ENCODE data around the gene STK32B. TPM values are rescaled to one million over a fixed set of nuclear protein-coding genes. Genes with fewer than 3 reads are reported as not detected.

STK32B gene
- total and polyA plus RNA-seq, 11 donors, result 0.08 to 2.0 (median 0.25) TPM

DNA sequence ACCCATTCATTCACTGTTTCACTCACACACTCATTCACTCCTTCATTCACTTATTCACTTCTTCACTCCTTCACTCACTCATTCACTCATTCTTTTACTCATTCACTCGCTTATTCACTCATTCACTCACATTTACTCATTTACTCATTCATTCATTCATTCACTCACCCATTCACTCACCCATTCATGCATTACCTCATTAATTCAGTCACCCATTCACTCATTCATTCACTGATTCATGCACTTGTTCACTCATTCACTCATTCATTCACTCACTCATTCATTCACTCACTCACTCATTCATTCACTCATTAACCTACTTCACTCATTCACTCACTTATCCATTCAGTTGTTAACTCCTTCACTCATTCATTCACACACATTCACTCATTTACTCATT lies 70.8 kb downstream of the STK32B start:
- Histone ChIP-seq H3K4me1 (no peaks in the 10 kb centered on the region), H3K9me3 (no peaks in the 10 kb centered on the region), H3K27ac (no peak overlapping the region), H3K27me3 (peaks cover 0 to 25% (median 0%) of the 10 kb centered on the region in 9 donors), H3K4me3 (no peak overlapping the region), H3K36me3 (no peaks in the 10 kb centered on the region)
- TF ChIP-seq POLR2A (IDR thresholded peaks at IDR 0.05), result no peak
- TF ChIP-seq, protein P1, sequence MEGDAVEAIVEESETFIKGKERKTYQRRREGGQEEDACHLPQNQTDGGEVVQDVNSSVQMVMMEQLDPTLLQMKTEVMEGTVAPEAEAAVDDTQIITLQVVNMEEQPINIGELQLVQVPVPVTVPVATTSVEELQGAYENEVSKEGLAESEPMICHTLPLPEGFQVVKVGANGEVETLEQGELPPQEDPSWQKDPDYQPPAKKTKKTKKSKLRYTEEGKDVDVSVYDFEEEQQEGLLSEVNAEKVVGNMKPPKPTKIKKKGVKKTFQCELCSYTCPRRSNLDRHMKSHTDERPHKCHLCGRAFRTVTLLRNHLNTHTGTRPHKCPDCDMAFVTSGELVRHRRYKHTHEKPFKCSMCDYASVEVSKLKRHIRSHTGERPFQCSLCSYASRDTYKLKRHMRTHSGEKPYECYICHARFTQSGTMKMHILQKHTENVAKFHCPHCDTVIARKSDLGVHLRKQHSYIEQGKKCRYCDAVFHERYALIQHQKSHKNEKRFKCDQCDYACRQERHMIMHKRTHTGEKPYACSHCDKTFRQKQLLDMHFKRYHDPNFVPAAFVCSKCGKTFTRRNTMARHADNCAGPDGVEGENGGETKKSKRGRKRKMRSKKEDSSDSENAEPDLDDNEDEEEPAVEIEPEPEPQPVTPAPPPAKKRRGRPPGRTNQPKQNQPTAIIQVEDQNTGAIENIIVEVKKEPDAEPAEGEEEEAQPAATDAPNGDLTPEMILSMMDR (IDR thresholded peaks at IDR 0.05), result no peak
- DNase-seq, result no peak
- ATAC-seq, result no peak
- intact Hi-C loops (cut with DNase I), result no loop called here
- WGBS, 4 donors, result 91 to 96% (median 93%) methylated on average over 1 of the region's 1 CpG

DNA sequence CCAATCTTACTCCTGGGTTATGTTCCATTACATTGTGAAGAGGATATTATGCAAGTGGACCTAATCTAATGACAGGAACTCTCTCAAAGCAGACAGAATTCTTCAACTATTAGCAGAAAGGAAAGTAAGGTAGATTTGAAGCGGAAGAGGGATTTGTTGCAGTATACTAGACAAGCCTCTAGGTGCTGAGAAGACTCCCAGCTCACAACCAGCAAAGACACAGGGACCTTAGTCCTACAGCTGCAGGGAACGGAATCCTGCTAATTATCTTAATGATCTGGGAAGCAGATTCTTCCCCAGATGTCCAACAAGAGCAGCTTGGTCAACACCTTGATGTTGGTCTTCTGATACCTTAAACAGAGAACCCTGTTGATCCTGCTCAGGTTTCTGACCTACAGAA lies 73.6 kb downstream of the STK32B start:
- Histone ChIP-seq H3K9me3 (no peaks in the 10 kb centered on the region), H3K4me3 (no peak overlapping the region), H3K27ac (no peak overlapping the region), H3K27me3 (peaks cover 0 to 37% (median 0%) of the 10 kb centered on the region in 9 donors), H3K4me1 (no peaks in the 10 kb centered on the region), H3K36me3 (no peaks in the 10 kb centered on the region)
- DNase-seq, result no peak
- TF ChIP-seq, protein P1 (IDR thresholded peaks at IDR 0.05), result no peak
- no peak for TF ChIP-seq POLR2A (IDR thresholded peaks at IDR 0.05)
- no peak for ATAC-seq
- intact Hi-C loops (cut with DNase I), result no loop called here
- WGBS, 4 donors, result 72 to 89% (median 78%) methylated on average over 2 of the region's 2 CpGs

DNA sequence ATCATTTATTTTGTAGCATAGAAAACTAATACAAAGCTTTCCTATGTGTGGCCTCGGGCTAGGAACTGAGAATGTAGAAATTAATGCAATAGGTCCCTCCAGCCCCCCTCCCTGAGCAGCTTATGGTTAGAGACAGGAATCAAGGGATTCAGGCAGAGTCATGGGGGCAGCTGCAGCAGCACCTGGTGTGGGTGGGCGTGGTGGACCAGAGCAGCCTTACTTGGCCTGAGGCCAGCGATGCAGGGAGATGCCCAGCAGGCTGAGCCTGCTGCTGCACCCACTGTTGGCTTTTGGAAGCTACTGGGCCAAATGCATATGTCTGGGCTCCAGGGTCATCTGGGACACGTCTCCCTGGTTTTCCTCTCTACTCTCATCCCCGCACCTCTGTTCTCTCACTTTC lies 74.0 kb downstream of the STK32B start:
- WGBS, 4 donors, result 66 to 74% (median 68%) methylated on average over 5 of the region's 5 CpGs
- H3K4me1 ChIP-seq, result no peaks in the 10 kb centered on the region
- H3K9me3 ChIP-seq, result no peaks in the 10 kb centered on the region
- no peaks in the 10 kb centered on the region for H3K36me3 ChIP-seq
- no peak overlapping the region for H3K27ac ChIP-seq
- TF ChIP-seq, protein P1 (IDR thresholded peaks at IDR 0.05), result no peak
- no peak for TF ChIP-seq POLR2A (IDR thresholded peaks at IDR 0.05)
- H3K27me3 ChIP-seq, result peaks cover 0 to 37% (median 0%) of the 10 kb centered on the region in 9 donors
- intact Hi-C loops (cut with DNase I), result no loop called here
- ATAC-seq (no peak), DNase-seq (no peak)
- no peak overlapping the region for H3K4me3 ChIP-seq

DNA sequence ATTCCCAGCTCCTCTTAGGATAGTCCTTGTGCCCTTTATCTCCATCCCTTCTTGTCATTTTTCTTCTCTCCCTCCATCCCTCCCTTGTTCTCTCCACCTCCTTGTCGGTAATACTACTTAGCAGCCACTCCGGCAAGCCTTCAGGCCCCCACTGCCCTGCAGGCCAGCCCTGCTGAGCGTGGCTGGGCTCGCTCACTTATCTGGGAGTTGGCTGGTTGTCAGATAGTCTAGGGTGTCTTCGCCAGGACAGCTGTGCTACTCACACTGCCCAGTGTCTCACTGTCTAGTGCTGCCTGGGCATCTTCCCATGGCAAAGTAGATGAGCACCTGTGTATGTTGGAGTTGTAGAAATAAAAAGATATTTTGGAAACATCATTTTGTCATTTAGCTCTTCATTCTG lies 75.0 kb downstream of the STK32B start:
- Histone ChIP-seq H3K4me1 (no peaks in the 10 kb centered on the region), H3K9me3 (peaks cover 0 to 3% (median 0%) of the 10 kb centered on the region in 12 donors), H3K27me3 (peaks cover 0 to 37% (median 0%) of the 10 kb centered on the region in 9 donors), H3K4me3 (no peak overlapping the region), H3K27ac (no peak overlapping the region), H3K36me3 (no peaks in the 10 kb centered on the region)
- TF ChIP-seq, protein P1 (IDR thresholded peaks at IDR 0.05), result no peak
- TF ChIP-seq POLR2A (IDR thresholded peaks at IDR 0.05), result no peak
- no peak for DNase-seq
- intact Hi-C loops (cut with DNase I), result no loop called here
- ATAC-seq, result no peak
- WGBS, 4 donors, result 43 to 57% (median 50%) methylated on average over 5 of the region's 5 CpGs

Data from heart left ventricle (tissue), 16 donors.